ENCODE results near the gene RSKR.

DNA sequence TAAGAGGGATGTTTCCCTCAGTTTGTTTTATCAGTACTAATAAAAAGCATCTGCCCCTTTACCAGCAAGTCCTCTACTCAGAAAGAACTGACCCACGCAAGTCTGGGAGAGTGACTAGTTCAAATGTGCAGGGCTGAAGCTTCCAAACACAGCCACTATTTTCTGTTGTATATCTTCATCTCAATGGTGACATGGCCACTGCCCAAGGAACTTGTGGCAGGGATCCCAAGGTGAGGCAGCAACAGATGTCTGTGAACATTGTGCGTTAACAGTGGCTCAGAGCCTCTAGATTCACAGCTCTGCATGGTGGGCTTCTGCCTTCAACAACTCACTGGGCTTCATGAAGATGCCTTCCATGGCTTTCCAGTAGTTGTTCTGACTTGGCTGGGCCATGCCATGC lies 34.7 kb upstream of the RSKR start:
- TF ChIP-seq, protein P1, sequence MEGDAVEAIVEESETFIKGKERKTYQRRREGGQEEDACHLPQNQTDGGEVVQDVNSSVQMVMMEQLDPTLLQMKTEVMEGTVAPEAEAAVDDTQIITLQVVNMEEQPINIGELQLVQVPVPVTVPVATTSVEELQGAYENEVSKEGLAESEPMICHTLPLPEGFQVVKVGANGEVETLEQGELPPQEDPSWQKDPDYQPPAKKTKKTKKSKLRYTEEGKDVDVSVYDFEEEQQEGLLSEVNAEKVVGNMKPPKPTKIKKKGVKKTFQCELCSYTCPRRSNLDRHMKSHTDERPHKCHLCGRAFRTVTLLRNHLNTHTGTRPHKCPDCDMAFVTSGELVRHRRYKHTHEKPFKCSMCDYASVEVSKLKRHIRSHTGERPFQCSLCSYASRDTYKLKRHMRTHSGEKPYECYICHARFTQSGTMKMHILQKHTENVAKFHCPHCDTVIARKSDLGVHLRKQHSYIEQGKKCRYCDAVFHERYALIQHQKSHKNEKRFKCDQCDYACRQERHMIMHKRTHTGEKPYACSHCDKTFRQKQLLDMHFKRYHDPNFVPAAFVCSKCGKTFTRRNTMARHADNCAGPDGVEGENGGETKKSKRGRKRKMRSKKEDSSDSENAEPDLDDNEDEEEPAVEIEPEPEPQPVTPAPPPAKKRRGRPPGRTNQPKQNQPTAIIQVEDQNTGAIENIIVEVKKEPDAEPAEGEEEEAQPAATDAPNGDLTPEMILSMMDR (IDR thresholded peaks at IDR 0.05; ENCODE audit: insufficient read depth, low read length, poor library complexity, severe bottlenecking), result no peak
- TF ChIP-seq EZH2phosphoT487 (conservative IDR thresholded peaks at IDR 0.05; ENCODE audit: low read length), result no peak
